Measurements from ENCODE around the gene RIN3. TPM values are rescaled to one million over a fixed set of nuclear protein-coding genes. Genes with fewer than 3 reads are reported as not detected.

Gene RIN3
- total and polyA plus RNA-seq, 5 experiments from 2014 or later: 16.8 to 146 (median 45.8) TPM

DNA sequence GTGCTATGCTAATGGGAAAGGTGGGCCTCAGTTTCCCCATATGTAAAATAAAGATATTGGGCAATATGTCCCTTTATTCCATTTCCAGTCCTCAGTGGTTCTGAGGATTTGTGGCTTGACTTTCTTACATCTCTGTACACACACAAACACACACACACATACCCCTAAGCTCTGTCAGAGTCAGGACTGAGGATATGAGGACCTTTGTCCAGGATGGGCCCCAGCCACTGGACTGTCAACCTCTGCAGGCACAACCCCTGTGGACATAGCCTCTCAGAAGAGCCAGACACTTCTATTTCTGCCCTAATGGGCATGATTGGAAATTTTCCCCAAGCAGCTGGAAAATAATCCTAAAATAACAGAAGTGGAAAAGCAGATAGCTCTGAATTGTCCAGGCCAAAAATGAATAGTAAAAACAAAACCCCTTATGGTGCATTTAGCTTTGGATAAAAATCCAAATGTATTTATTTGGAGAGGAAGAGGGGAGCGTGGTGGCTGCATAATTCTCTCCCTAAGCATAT lies 50.2 kb downstream of the RIN3 start:
- peak overlapping the region in 5 of 10 donors; percentile 21 to 68 (median 46) for H3K27ac Mint-ChIP-seq
- no peaks in the 10 kb centered on the region for H3K27me3 Mint-ChIP-seq

DNA sequence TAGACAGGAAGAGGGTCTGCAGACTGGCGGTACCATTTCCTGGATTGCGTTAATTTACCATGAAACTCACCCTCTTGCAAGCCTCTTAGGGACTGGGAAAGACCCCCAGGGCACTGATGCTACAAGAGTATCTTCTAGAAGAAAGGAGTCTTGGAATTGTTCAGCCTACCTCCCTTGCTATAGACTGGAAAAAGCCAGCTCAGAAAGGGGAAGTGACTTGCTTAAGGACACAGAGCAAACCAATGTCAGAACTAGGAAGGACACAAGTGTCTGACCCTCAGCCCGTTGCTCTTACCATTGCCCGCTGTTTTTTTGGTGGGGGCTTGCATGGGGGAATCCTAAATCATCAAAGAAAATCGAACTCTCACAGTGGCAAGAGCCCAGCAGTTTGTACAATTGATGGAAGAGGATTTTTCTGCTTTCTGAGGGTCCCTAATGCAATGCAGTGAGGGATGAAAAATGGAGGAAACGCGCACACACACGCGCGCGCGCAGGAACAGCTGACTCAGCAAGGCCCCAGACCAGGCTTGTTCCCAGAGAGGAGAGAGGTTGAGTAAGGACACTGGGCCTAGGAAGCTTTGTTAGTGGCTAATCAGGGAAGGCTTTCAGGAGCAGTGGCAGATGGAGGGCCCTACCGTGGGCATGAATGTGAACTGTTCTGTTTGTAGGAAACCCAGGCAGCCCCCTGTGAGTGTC lies 50.9 kb downstream of the RIN3 start:
- ATAC-seq (no peak), DNase-seq (peak in 1 of 10 donors; percentile 15)
- peaks cover 0 to 9% (median 4%) of the 10 kb centered on the region in 9 donors for H3K9me3 Mint-ChIP-seq
- no peak overlapping the region for H3K4me3 Mint-ChIP-seq
- H3K27ac Mint-ChIP-seq: peak overlapping the region in 5 of 10 donors; percentile 14 to 68 (median 46)
- POLR2A ChIA-PET: interaction anchor here (0.6 to 3.3 kb wide), 6 partner anchors 9 to 181 kb away, joined by 3 to 25 read pairs (median 6); no protein-coding TSS in a partner anchor
- no peaks in the 10 kb centered on the region for H3K27me3 Mint-ChIP-seq
- peaks cover 9 to 27% (median 27%) of the 10 kb centered on the region in 3 donors for H3K36me3 Mint-ChIP-seq
- peaks cover 15 to 72% (median 68%) of the 10 kb centered on the region in 4 donors for H3K4me1 Mint-ChIP-seq

More for the DNA sequence above, 50.2 kb downstream of the RIN3 start:
- Mint-ChIP-seq H3K36me3 (peaks cover 9 to 32% (median 26%) of the 10 kb centered on the region in 3 donors), H3K4me3 (no peak overlapping the region), H3K9me3 (peaks cover 0 to 9% (median 4%) of the 10 kb centered on the region in 9 donors), H3K4me1 (peaks cover 9 to 70% (median 67%) of the 10 kb centered on the region in 4 donors)
- POLR2A ChIA-PET: interaction anchor here (0.5 to 3.3 kb wide), 8 partner anchors 9 to 101 kb away, joined by 3 to 25 read pairs (median 6); no protein-coding TSS in a partner anchor
- ATAC-seq: no peak
- DNase-seq: no peak

DNA sequence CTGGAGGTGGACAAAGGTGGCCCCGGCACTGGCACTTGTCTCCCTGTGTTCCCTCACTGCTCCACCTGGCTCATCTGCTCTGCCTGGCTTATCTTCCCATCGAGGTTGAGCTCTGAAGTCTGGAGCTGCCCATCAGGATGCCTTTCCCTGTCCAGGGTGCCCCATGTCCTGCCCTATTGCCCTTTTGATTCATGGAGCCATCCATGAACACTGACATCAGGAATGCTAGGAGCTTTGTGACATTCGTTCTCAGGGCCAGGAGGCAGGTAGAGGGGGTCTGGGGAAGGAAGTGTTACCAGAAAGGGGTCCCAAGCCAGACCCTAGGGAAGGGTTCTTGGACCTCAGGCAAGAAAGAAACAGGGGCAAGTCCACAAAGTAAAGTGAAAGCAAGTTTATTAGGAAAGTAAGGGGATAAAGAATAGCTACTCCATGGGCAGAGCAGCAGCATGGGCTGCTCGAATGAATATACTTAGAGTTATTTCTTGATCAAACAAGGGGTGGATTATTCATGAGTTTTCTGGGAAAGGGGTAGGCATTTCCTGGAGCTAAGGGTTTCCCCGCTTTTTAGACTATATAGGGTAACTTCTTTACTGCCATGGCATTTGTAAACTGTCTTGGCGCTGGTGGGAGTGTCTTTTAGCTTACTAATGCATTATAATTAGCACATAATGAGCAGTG lies 51.6 kb downstream of the RIN3 start:
- peaks cover 15 to 73% (median 67%) of the 10 kb centered on the region in 4 donors for H3K4me1 Mint-ChIP-seq
- peaks cover 0 to 9% (median 4%) of the 10 kb centered on the region in 9 donors for H3K9me3 Mint-ChIP-seq
- no peaks in the 10 kb centered on the region for H3K27me3 Mint-ChIP-seq
- DNase-seq (peak in 1 of 10 donors; percentile 27), ATAC-seq (no peak)
- POLR2A ChIA-PET: interaction anchor here (0.6 to 3.3 kb wide), 6 partner anchors 7 to 181 kb away, joined by 3 to 25 read pairs (median 9); no protein-coding TSS in a partner anchor
- no peak overlapping the region for H3K4me3 Mint-ChIP-seq
- H3K36me3 Mint-ChIP-seq: peaks cover 9 to 25% (median 25%) of the 10 kb centered on the region in 3 donors
- H3K27ac Mint-ChIP-seq: peak overlapping the region in 3 of 10 donors; percentile 46 to 58 (median 56)

DNA sequence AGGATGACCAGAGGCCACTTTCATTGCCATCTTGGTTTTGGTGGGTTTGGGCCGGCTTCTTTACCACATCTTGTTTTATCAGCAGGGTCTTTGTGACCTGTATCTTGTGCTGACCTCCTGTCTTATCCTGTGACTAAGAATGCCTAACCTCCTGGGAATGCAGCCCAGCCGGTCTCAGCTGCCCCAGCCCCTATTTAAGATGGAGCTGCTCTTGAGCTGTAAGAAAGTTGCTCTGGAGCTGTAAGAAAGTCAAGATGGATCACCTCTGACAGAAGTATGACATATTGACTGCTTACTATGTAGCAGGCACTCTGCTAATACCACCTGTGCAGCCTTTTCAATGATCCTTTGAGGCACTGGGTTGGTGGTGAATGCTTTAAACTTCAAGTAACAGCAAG lies 52.1 kb downstream of the RIN3 start:
- peak overlapping the region in 1 of 10 donors; percentile 46 for H3K27ac Mint-ChIP-seq
- DNase-seq (no peak), ATAC-seq (no peak)
- POLR2A ChIA-PET: interaction anchor here (2.1 to 3.3 kb wide), 4 partner anchors 7 to 20 kb away, joined by 9 to 25 read pairs (median 10); no protein-coding TSS in a partner anchor
- no peaks in the 10 kb centered on the region for H3K27me3 Mint-ChIP-seq
- H3K9me3 Mint-ChIP-seq: peaks cover 0 to 9% (median 4%) of the 10 kb centered on the region in 9 donors
- H3K36me3 Mint-ChIP-seq: peaks cover 9 to 25% (median 25%) of the 10 kb centered on the region in 3 donors
- peaks cover 15 to 74% (median 69%) of the 10 kb centered on the region in 4 donors for H3K4me1 Mint-ChIP-seq
- no peak overlapping the region for H3K4me3 Mint-ChIP-seq

DNA sequence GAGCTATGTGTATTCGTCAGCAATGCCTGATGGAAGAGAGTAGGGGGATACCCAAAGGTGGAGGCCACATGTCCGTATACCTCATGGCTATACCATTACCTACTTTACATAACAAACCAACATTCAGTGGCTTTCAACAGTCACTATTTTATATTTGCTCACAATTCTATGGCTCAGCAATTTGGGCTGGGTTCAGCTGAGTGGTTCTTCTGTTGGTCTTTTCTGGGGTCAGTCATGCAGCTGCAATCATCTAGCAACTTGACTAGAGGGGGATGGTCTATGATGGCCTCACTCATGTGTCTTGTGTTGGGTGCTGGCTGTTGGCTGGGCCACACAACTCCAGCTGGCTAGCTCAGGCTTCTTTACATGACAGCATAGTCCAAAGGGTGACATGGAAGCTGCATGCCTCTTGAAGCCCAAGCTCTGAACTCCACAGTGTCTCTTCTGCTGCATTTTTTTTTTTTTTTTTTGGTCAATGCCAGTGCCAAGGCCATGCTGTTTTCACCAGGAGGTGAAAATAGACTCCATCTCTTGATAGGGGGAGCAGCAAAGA lies 53.7 kb downstream of the RIN3 start:
- DNase-seq (no peak), ATAC-seq (no peak)
- POLR2A ChIA-PET: interaction anchor here (0.6 to 3.7 kb wide), 9 partner anchors 9 to 62 kb away, joined by 3 to 32 read pairs (median 3); no protein-coding TSS in a partner anchor
- H3K27ac Mint-ChIP-seq: peak overlapping the region in 7 of 10 donors; percentile 16 to 100 (median 72)
- H3K36me3 Mint-ChIP-seq: peaks cover 9 to 27% (median 25%) of the 10 kb centered on the region in 3 donors
- H3K27me3 Mint-ChIP-seq: no peaks in the 10 kb centered on the region
- no peak overlapping the region for H3K4me3 Mint-ChIP-seq
- H3K9me3 Mint-ChIP-seq: peaks cover 0 to 9% (median 4%) of the 10 kb centered on the region in 9 donors
- peaks cover 20 to 79% (median 75%) of the 10 kb centered on the region in 4 donors for H3K4me1 Mint-ChIP-seq

DNA sequence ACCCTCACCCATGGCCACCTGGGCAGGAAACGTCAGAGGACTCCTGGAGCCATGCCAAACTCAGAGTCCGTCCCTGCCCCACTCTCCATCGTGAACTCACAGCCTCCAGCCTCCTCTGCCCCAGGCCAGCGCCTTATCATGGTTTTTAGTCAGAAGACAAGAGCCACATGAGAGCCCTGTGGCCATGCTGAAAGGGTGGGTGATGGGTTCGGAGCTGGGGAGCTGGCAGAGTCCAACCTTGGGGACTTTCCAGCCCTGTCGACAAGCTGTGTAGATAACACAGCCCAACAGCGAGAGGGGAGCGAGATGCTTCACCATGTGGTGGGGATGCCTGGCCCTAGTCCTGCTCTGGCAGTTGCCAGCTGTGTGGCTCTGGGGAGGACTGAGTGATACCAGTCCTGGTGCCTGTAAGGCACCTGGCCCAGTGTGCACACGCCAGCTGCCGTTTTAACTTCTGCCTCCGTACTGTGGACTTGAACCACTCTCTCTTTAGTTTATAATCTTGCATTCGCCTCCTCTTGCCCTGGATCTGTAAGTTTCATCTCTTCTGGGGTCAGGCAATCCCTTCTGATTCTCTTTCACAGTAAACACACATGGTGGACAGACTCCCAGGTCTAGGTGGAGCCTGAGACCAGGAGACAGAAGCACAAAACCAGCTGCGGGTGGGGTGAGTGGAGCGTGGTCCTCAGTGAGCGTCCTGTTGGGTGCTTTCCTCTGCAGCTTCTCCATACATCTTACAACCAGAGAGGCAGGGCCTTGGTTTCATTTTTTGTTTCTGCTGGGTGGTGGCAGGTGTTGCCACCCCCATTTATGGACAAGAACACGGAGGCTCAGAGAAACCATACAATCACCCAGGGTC lies 55.3 kb downstream of the RIN3 start:
- no peaks in the 10 kb centered on the region for H3K27me3 Mint-ChIP-seq
- peaks cover 0 to 9% (median 4%) of the 10 kb centered on the region in 9 donors for H3K9me3 Mint-ChIP-seq
- peak overlapping the region; percentile 68 to 92 (median 86) for H3K4me3 Mint-ChIP-seq
- ATAC-seq (peak; percentile 84 to 87), DNase-seq (peak in 7 of 10 donors; percentile 21 to 66 (median 45))
- H3K36me3 Mint-ChIP-seq: peaks cover 9 to 25% (median 24%) of the 10 kb centered on the region in 3 donors
- peak overlapping the region; percentile 96 to 100 (median 99) for H3K27ac Mint-ChIP-seq
- POLR2A ChIA-PET: interaction anchor here (0.6 to 3.9 kb wide), 16 partner anchors 8 to 157 kb away, joined by 3 to 32 read pairs (median 5); partner anchors contain the start of gene RIN3
- peaks cover 24 to 74% (median 69%) of the 10 kb centered on the region in 4 donors for H3K4me1 Mint-ChIP-seq

DNA sequence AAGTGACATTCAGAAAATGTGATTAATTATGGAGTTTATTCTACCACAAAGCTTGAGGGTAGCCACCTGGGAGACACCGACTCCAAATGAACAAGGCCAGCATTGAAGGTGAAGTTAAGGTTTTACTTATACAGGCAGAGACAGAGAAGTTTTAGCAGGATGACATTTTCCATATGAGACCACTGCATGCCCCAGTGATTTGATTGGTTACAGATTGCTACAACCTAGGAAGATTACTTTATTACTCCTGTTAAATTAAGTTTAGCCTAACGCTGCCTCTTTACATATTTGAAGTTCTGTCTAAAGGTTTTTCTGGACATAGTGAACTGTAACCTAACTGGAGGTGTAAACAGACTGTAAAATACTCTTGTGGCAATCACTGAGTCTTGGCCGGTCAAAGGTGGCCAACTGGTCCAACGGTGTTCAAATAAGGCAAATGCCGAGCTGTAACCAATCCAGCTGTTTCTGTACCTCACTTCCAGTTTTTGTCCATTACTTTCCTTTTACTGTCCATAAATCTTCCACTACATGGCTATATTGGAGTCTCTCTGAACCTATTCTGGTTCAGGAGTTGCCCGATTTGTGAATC lies 57.2 kb downstream of the RIN3 start:
- Mint-ChIP-seq H3K27ac (peak overlapping the region in 9 of 10 donors; percentile 31 to 100 (median 82)), H3K36me3 (peaks cover 9 to 22% (median 18%) of the 10 kb centered on the region in 3 donors), H3K4me1 (peaks cover 32 to 80% (median 72%) of the 10 kb centered on the region in 4 donors), H3K27me3 (no peaks in the 10 kb centered on the region), H3K9me3 (peaks cover 0 to 9% (median 4%) of the 10 kb centered on the region in 9 donors), H3K4me3 (peak overlapping the region in 2 of 10 donors; percentile 30 to 45)
- POLR2A ChIA-PET: interaction anchor here (0.6 to 3.9 kb wide), 4 partner anchors 15 to 422 kb away, joined by 3 to 11 read pairs (median 6); partner anchors contain the start of gene RIN3
- no peak for DNase-seq
- no peak for ATAC-seq

DNA sequence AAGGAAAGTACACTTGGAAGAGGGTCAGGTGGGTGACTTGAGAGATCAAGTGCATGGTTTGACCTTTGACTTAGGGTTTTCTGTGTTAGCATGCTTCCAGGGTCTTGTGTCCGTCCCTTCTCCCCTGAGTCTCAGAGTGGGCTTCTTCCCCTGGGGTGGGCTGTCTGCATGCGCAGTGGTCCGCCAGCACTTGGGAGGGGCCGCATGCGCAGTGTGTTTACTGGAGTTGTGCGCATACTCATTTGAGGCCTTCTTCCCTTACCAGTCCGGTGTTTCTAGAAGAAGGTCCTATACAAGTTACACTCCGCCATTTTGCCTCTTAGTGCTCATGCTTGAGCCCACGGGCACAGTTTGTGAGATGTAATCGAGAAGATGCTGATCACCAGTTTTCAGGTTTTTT lies 58.5 kb downstream of the RIN3 start:
- DNase-seq (no peak), ATAC-seq (no peak)
- peaks cover 38 to 91% (median 82%) of the 10 kb centered on the region in 4 donors for H3K4me1 Mint-ChIP-seq
- H3K4me3 Mint-ChIP-seq: no peak overlapping the region
- peaks cover 6 to 11% (median 8%) of the 10 kb centered on the region in 3 donors for H3K36me3 Mint-ChIP-seq
- H3K27me3 Mint-ChIP-seq: no peaks in the 10 kb centered on the region
- POLR2A ChIA-PET: interaction anchor here (0.7 to 1.7 kb wide), 2 partner anchors 14 to 191 kb away, joined by 3 to 9 read pairs; no protein-coding TSS in a partner anchor
- H3K9me3 Mint-ChIP-seq: peaks cover 0 to 7% (median 3%) of the 10 kb centered on the region in 9 donors
- H3K27ac Mint-ChIP-seq: peak overlapping the region in 3 of 10 donors; percentile 10 to 100 (median 48)

DNA sequence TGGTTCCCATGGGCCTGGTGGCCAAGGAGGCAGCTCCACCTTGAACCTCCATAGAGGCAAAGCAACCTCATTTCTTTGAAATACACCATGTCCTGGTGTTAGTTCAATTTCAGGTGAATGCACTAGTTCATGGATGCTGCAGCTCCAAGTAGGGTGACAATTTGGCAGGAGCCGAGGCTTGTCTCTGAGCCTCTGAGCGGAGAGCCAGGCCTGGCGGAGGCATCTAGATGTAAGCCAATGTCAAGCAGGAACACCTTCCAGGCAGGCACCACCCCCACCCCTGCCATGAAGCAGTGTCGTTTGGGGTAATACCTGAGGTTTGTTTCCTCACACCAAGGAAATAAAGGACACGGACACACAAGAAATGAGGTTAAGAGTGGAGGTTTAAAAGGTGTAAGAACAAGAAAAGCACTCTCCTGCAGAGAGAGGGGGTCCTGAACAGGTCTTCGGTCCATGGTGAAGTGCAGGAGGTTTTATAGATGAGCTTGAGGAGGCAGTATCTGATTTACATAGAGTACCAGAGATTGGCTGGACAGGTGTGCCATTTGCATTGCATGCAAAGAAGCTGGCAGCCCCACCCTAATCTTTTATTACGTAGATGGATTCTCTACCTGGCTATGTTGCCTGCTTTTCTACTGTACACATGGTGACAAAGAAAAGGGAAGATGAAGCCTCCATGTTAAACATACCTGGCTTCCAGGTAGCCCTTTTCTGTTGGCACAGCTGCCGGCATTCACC lies 60.3 kb downstream of the RIN3 start:
- Mint-ChIP-seq H3K27ac (peak overlapping the region in 7 of 10 donors; percentile 22 to 85 (median 61)), H3K27me3 (no peaks in the 10 kb centered on the region), H3K4me3 (peak overlapping the region in 1 of 10 donors; percentile 3), H3K9me3 (no peaks in the 10 kb centered on the region), H3K4me1 (peaks cover 46 to 91% (median 84%) of the 10 kb centered on the region in 4 donors), H3K36me3 (peaks cover 0 to 13% (median 4%) of the 10 kb centered on the region in 3 donors)
- POLR2A ChIA-PET: interaction anchor here (1.1 to 1.4 kb wide), 3 partner anchors 11 to 24 kb away, joined by 3 to 7 read pairs (median 4); no protein-coding TSS in a partner anchor
- DNase-seq: no peak
- no peak for ATAC-seq
